Activated T-helper 17 cell treated with anti-CD3 and anti-CD28 coated beads, Interleukin-2, amount 50 U/mL, for 72 hours (primary cell): ENCODE results near the gene ERC2. TPM values are rescaled to one million over a fixed set of nuclear protein-coding genes. Genes with fewer than 3 reads are reported as not detected.
"Not testable (repeated sequence)": the region's sequence is repeated elsewhere in the genome, so short reads cannot be mapped to it uniquely, and the experiment has no call there.

Source experiments
- ATAC-seq: fragments of 150-1000 bp; cut with Tn5 transposase; replicated peaks from 2 replicates; pipeline ENCODE4 v1.10.0; 2021; ENCODE audit warnings: mild to moderate bottlenecking, moderate library complexity
- H3K27ac Mint-ChIP-seq: one replicate; pipeline ENCODE4 v1.8.0; 2022; ENCODE audit warnings: mixed read lengths
- H3K27me3 Mint-ChIP-seq: one replicate; pipeline ENCODE4 v1.8.0; 2022; ENCODE audit warnings: mixed read lengths
- H3K36me3 Mint-ChIP-seq: one replicate; pipeline ENCODE4 v1.8.0; 2022; ENCODE audit warnings: low read depth, mild to moderate bottlenecking, mixed read lengths
- H3K4me1 Mint-ChIP-seq: one replicate; pipeline ENCODE4 v1.8.0; 2022; ENCODE audit warnings: mixed read lengths
- H3K4me3 Mint-ChIP-seq: one replicate; pipeline ENCODE4 v1.8.0; 2022; ENCODE audit warnings: mild to moderate bottlenecking, mixed read lengths
- H3K9me3 Mint-ChIP-seq: one replicate; pipeline ENCODE4 v1.8.0; 2022; ENCODE audit warnings: mixed read lengths
- total RNA-seq, 2 donors: library from RNA; stranded (reverse); gene quantifications; one replicate each; pipeline ENCODE4 v1.2.3, GENCODE V29; 2022

Gene ERC2
- total RNA-seq, 2 donors from 2014 or later: not detected

- ATAC-seq: no peak
- Mint-ChIP-seq H3K4me1 (peaks cover 4% of the 10 kb centered on the region), H3K27ac (no peak overlapping the region), H3K27me3 (peaks cover 17% of the 10 kb centered on the region), H3K36me3 (no peaks in the 10 kb centered on the region), H3K4me3 (no peak overlapping the region), H3K9me3 (no peaks in the 10 kb centered on the region)
Observed at GRCh38 chr3:56295161-56295560, 173.1 kb downstream of the ERC2 start.

- no peak for ATAC-seq
- H3K9me3 Mint-ChIP-seq: no peaks in the 10 kb centered on the region
- peaks cover 17% of the 10 kb centered on the region for H3K27me3 Mint-ChIP-seq
- H3K4me1 Mint-ChIP-seq: peaks cover 4% of the 10 kb centered on the region
- H3K36me3 Mint-ChIP-seq: no peaks in the 10 kb centered on the region
- H3K4me3 Mint-ChIP-seq: no peak overlapping the region
- no peak overlapping the region for H3K27ac Mint-ChIP-seq
Observed at GRCh38 chr3:56294286-56294685, 174.0 kb downstream of the ERC2 start.

- H3K36me3 Mint-ChIP-seq: no peaks in the 10 kb centered on the region
- no peak overlapping the region for H3K27ac Mint-ChIP-seq
- H3K9me3 Mint-ChIP-seq: no peaks in the 10 kb centered on the region
- peaks cover 21% of the 10 kb centered on the region for H3K27me3 Mint-ChIP-seq
- H3K4me1 Mint-ChIP-seq: peaks cover 4% of the 10 kb centered on the region
- peak; percentile 66 for ATAC-seq
- no peak overlapping the region for H3K4me3 Mint-ChIP-seq
Observed at GRCh38 chr3:56291953-56292352, 176.3 kb downstream of the ERC2 start.

- Mint-ChIP-seq H3K27ac (no peak overlapping the region), H3K27me3 (peaks cover 17% of the 10 kb centered on the region), H3K4me3 (no peak overlapping the region), H3K9me3 (no peaks in the 10 kb centered on the region), H3K36me3 (no peaks in the 10 kb centered on the region), H3K4me1 (peaks cover 4% of the 10 kb centered on the region)
- peak; percentile 89 for ATAC-seq
Observed at GRCh38 chr3:56291244-56291680, 177.0 kb downstream of the ERC2 start.

- Mint-ChIP-seq H3K36me3 (no peaks in the 10 kb centered on the region), H3K27me3 (peaks cover 13% of the 10 kb centered on the region), H3K4me1 (peaks cover 4% of the 10 kb centered on the region), H3K4me3 (no peak overlapping the region), H3K9me3 (no peaks in the 10 kb centered on the region), H3K27ac (no peak overlapping the region)
- ATAC-seq: no peak
Observed at GRCh38 chr3:56290374-56290773, 177.9 kb downstream of the ERC2 start.

- H3K27me3 Mint-ChIP-seq: peaks cover 15% of the 10 kb centered on the region
- peaks cover 4% of the 10 kb centered on the region for H3K4me1 Mint-ChIP-seq
- no peak overlapping the region for H3K4me3 Mint-ChIP-seq
- ATAC-seq: no peak
- no peaks in the 10 kb centered on the region for H3K36me3 Mint-ChIP-seq
- H3K9me3 Mint-ChIP-seq: no peaks in the 10 kb centered on the region
- H3K27ac Mint-ChIP-seq: no peak overlapping the region
Observed at GRCh38 chr3:56288258-56288657, 180.0 kb downstream of the ERC2 start.

- no peak for ATAC-seq
- H3K4me3 Mint-ChIP-seq: no peak overlapping the region
- H3K4me1 Mint-ChIP-seq: no peaks in the 10 kb centered on the region
- H3K27ac Mint-ChIP-seq: no peak overlapping the region
- H3K27me3 Mint-ChIP-seq: peaks cover 26% of the 10 kb centered on the region
- peaks cover 4% of the 10 kb centered on the region for H3K9me3 Mint-ChIP-seq
- no peaks in the 10 kb centered on the region for H3K36me3 Mint-ChIP-seq
Observed at GRCh38 chr3:56282341-56282740, 185.9 kb downstream of the ERC2 start.

GRCh38 chr3:56277236-56277635 lies 191.0 kb downstream of the ERC2 start:
- Mint-ChIP-seq H3K36me3 (no peaks in the 10 kb centered on the region), H3K27ac (no peak overlapping the region), H3K4me3 (no peak overlapping the region), H3K27me3 (peaks cover 21% of the 10 kb centered on the region), H3K9me3 (peaks cover 4% of the 10 kb centered on the region), H3K4me1 (no peaks in the 10 kb centered on the region)
- no peak for ATAC-seq

- Mint-ChIP-seq H3K27me3 (peaks cover 20% of the 10 kb centered on the region), H3K4me3 (no peak overlapping the region), H3K9me3 (peaks cover 4% of the 10 kb centered on the region), H3K27ac (no peak overlapping the region), H3K4me1 (no peaks in the 10 kb centered on the region), H3K36me3 (no peaks in the 10 kb centered on the region)
- no peak for ATAC-seq
Observed at GRCh38 chr3:56275120-56275519, 193.1 kb downstream of the ERC2 start.

GRCh38 chr3:56269755-56270535 lies 198.3 kb downstream of the ERC2 start:
- Mint-ChIP-seq H3K27me3 (peaks cover 4% of the 10 kb centered on the region), H3K9me3 (no peaks in the 10 kb centered on the region), H3K36me3 (no peaks in the 10 kb centered on the region), H3K27ac (no peak overlapping the region), H3K4me1 (no peaks in the 10 kb centered on the region), H3K4me3 (no peak overlapping the region)
- ATAC-seq: no peak

- Mint-ChIP-seq H3K4me1 (no peaks in the 10 kb centered on the region), H3K4me3 (no peak overlapping the region), H3K9me3 (no peaks in the 10 kb centered on the region), H3K27ac (no peak overlapping the region), H3K36me3 (no peaks in the 10 kb centered on the region), H3K27me3 (peaks cover 4% of the 10 kb centered on the region)
- no peak for ATAC-seq
Observed at GRCh38 chr3:56268616-56269383, 199.5 kb downstream of the ERC2 start.

- not testable (repeated sequence) for H3K36me3 Mint-ChIP-seq, H3K27ac Mint-ChIP-seq, H3K4me3 Mint-ChIP-seq, H3K9me3 Mint-ChIP-seq, ATAC-seq, H3K4me1 Mint-ChIP-seq
- peaks cover 14% of the 10 kb centered on the region for H3K27me3 Mint-ChIP-seq
Observed at GRCh38 chr3:56261852-56262251, 206.4 kb downstream of the ERC2 start.

- Mint-ChIP-seq H3K9me3 (no peaks in the 10 kb centered on the region), H3K4me3 (no peak overlapping the region), H3K36me3 (no peaks in the 10 kb centered on the region), H3K27ac (no peak overlapping the region), H3K4me1 (no peaks in the 10 kb centered on the region), H3K27me3 (peaks cover 15% of the 10 kb centered on the region)
- ATAC-seq: no peak
Observed at GRCh38 chr3:56260262-56260661, 208.0 kb downstream of the ERC2 start.

GRCh38 chr3:56257826-56258225 lies 210.4 kb downstream of the ERC2 start:
- ATAC-seq: no peak
- Mint-ChIP-seq H3K4me1 (no peaks in the 10 kb centered on the region), H3K9me3 (no peaks in the 10 kb centered on the region), H3K4me3 (no peak overlapping the region), H3K27ac (no peak overlapping the region), H3K36me3 (no peaks in the 10 kb centered on the region), H3K27me3 (peaks cover 13% of the 10 kb centered on the region)

- Mint-ChIP-seq H3K9me3 (no peaks in the 10 kb centered on the region), H3K27me3 (peaks cover 8% of the 10 kb centered on the region), H3K36me3 (no peaks in the 10 kb centered on the region), H3K27ac (no peak overlapping the region), H3K4me1 (no peaks in the 10 kb centered on the region), H3K4me3 (no peak overlapping the region)
- ATAC-seq: no peak
Observed at GRCh38 chr3:56254835-56255234, 213.4 kb downstream of the ERC2 start.
